ENCODE measurements around the gene DCAF8L2.
"Not testable (repeated sequence)": the region's sequence is repeated elsewhere in the genome, so short reads cannot be mapped to it uniquely, and the experiment has no call there.

DCAF8L2 gene

DNA sequence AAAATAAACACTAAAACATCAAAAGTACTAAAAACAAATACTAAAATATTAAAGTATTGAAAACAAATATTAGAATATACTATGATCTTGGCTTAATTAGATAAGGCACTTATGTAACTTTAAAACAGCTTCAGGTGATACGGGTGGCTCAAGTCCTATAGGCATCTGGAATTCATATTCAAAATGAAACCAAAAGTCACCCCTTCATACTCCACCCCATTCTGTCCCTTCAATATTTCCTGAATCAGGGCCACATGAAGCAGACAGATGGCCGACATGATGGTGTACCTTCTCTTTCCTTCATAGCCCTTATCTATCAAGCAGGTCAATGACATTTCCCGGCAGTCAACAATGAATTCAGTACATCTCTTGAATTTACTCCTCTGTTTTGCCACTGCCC, 145.8 kb downstream of the DCAF8L2 start:
- Histone ChIP-seq H3K36me3 (ENCODE audit: control insufficient read depth in 1 of 2, insufficient read depth in 2 of 2, low read length in 2 of 2) (no peaks in the 10 kb centered on the region), H3K4me3 (ENCODE audit: low read depth in 1 of 2, low read length in 2 of 2) (no peak overlapping the region), H3K9ac (ENCODE audit: low read depth in 1 of 2, low read length in 2 of 2) (no peak overlapping the region), H3K9me3 (ENCODE audit: control insufficient read depth in 1 of 2, low read length in 2 of 2) (no peaks in the 10 kb centered on the region), H3K27me3 (ENCODE audit: control insufficient read depth in 1 of 2, insufficient read depth in 2 of 2, low read length in 2 of 2) (no peaks in the 10 kb centered on the region), H3K4me1 (ENCODE audit: control insufficient read depth in 1 of 2, insufficient read depth in 2 of 2, low read length in 2 of 2) (no peaks in the 10 kb centered on the region), H3K27ac (ENCODE audit: low read depth, low read length) (no peak overlapping the region)

GRCh38 chrX:27740933-27741332, 150.8 kb downstream of the DCAF8L2 start:
- H3K4me3 ChIP-seq (ENCODE audit: low read depth in 1 of 2, low read length in 2 of 2): no peak overlapping the region
- no peaks in the 10 kb centered on the region for H3K9me3 ChIP-seq (ENCODE audit: control insufficient read depth in 1 of 2, low read length in 2 of 2)
- no peaks in the 10 kb centered on the region for H3K36me3 ChIP-seq (ENCODE audit: control insufficient read depth in 1 of 2, insufficient read depth in 2 of 2, low read length in 2 of 2)
- H3K27ac ChIP-seq (ENCODE audit: low read depth, low read length): no peak overlapping the region
- no peaks in the 10 kb centered on the region for H3K27me3 ChIP-seq (ENCODE audit: control insufficient read depth in 1 of 2, insufficient read depth in 2 of 2, low read length in 2 of 2)
- H3K4me1 ChIP-seq (ENCODE audit: control insufficient read depth in 1 of 2, insufficient read depth in 2 of 2, low read length in 2 of 2): no peaks in the 10 kb centered on the region
- H3K9ac ChIP-seq (ENCODE audit: low read depth in 1 of 2, low read length in 2 of 2): no peak overlapping the region

GRCh38 chrX:27743521-27743920, 153.4 kb downstream of the DCAF8L2 start:
- not testable (repeated sequence) for H3K27me3 ChIP-seq (ENCODE audit: control insufficient read depth in 1 of 2, insufficient read depth in 2 of 2, low read length in 2 of 2); H3K4me1 ChIP-seq (ENCODE audit: control insufficient read depth in 1 of 2, insufficient read depth in 2 of 2, low read length in 2 of 2); H3K27ac ChIP-seq (ENCODE audit: low read depth, low read length); H3K4me3 ChIP-seq (ENCODE audit: low read depth in 1 of 2, low read length in 2 of 2); H3K36me3 ChIP-seq (ENCODE audit: control insufficient read depth in 1 of 2, insufficient read depth in 2 of 2, low read length in 2 of 2); H3K9ac ChIP-seq (ENCODE audit: low read depth in 1 of 2, low read length in 2 of 2); H3K9me3 ChIP-seq (ENCODE audit: control insufficient read depth in 1 of 2, low read length in 2 of 2)

- no peak overlapping the region for H3K9ac ChIP-seq (ENCODE audit: low read depth in 1 of 2, low read length in 2 of 2)
- H3K9me3 ChIP-seq (ENCODE audit: control insufficient read depth in 1 of 2, low read length in 2 of 2): no peaks in the 10 kb centered on the region
- H3K27ac ChIP-seq (ENCODE audit: low read depth, low read length): no peak overlapping the region
- no peaks in the 10 kb centered on the region for H3K27me3 ChIP-seq (ENCODE audit: control insufficient read depth in 1 of 2, insufficient read depth in 2 of 2, low read length in 2 of 2)
- no peak overlapping the region for H3K4me3 ChIP-seq (ENCODE audit: low read depth in 1 of 2, low read length in 2 of 2)
- H3K4me1 ChIP-seq (ENCODE audit: control insufficient read depth in 1 of 2, insufficient read depth in 2 of 2, low read length in 2 of 2): no peaks in the 10 kb centered on the region
- no peaks in the 10 kb centered on the region for H3K36me3 ChIP-seq (ENCODE audit: control insufficient read depth in 1 of 2, insufficient read depth in 2 of 2, low read length in 2 of 2)
These were observed 156.4 kb downstream of the DCAF8L2 start for GRCh38 chrX:27746516-27746915.

DNA sequence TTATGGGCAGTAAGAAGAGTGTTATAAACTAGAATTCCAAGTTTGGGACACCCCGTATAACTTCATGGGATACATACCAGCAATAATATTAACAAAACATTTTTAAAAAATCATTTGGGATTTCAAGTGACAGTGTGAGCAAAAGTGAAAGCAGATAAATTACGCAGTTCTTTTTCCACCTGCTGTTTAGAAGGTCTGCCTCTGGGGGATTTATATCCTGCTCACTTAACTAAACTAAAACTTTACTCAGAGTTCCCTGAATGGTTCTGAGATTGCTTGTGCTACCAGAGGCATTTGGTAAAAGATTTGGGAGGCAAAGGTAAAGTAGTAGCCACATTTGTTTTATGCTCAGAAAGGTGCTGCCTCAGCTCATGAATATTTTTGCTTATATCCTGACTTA, 160.2 kb downstream of the DCAF8L2 start:
- H3K4me3 ChIP-seq (ENCODE audit: low read depth in 1 of 2, low read length in 2 of 2); H3K27ac ChIP-seq (ENCODE audit: low read depth, low read length); H3K4me1 ChIP-seq (ENCODE audit: control insufficient read depth in 1 of 2, insufficient read depth in 2 of 2, low read length in 2 of 2); H3K27me3 ChIP-seq (ENCODE audit: control insufficient read depth in 1 of 2, insufficient read depth in 2 of 2, low read length in 2 of 2); H3K36me3 ChIP-seq (ENCODE audit: control insufficient read depth in 1 of 2, insufficient read depth in 2 of 2, low read length in 2 of 2); H3K9me3 ChIP-seq (ENCODE audit: control insufficient read depth in 1 of 2, low read length in 2 of 2); H3K9ac ChIP-seq (ENCODE audit: low read depth in 1 of 2, low read length in 2 of 2): not testable (repeated sequence)

DNA sequence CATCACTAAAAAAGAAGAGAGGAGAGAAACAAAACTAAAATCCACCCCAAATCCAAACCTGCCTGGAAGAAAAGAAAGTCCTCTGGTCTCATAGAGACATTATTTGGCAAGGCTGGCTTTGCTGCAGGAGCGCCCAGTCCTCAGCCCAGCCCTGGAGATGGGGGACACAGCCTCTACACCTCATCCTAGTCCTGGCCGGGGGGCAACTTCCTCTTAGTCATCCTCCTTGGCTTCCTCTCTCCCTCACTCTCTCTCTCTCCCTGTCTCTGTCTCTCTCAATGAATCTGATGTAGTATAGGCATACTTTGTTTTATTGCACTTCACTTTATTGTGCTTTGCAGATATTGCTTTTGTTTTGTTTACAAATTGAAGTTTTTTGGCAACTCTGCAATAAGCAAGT, 161.8 kb downstream of the DCAF8L2 start:
- no peaks in the 10 kb centered on the region for H3K4me1 ChIP-seq (ENCODE audit: control insufficient read depth in 1 of 2, insufficient read depth in 2 of 2, low read length in 2 of 2)
- no peaks in the 10 kb centered on the region for H3K27me3 ChIP-seq (ENCODE audit: control insufficient read depth in 1 of 2, insufficient read depth in 2 of 2, low read length in 2 of 2)
- no peaks in the 10 kb centered on the region for H3K36me3 ChIP-seq (ENCODE audit: control insufficient read depth in 1 of 2, insufficient read depth in 2 of 2, low read length in 2 of 2)
- no peak overlapping the region for H3K27ac ChIP-seq (ENCODE audit: low read depth, low read length)
- H3K9me3 ChIP-seq (ENCODE audit: control insufficient read depth in 1 of 2, low read length in 2 of 2): no peaks in the 10 kb centered on the region
- H3K9ac ChIP-seq (ENCODE audit: low read depth in 1 of 2, low read length in 2 of 2): no peak overlapping the region
- H3K4me3 ChIP-seq (ENCODE audit: low read depth in 1 of 2, low read length in 2 of 2): no peak overlapping the region

DNA sequence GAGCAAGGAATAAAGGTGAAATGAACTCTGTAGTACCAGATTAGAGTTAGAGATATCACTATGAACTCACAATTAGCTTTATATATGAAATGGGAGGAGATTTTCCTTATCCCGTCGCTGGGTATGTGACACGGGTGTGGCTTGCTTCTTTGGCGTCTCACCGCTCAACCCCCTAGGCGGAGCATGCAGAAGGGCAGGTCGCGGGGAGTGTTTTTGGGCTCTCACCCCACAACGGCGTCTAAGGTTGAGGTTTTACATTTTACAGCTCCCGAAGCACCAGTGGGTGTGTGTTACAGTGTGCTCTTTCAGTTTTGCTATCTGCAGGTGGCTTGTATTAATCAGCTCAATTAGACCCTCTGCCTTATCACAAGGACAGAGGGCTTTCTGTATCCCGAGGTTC, 175.6 kb downstream of the DCAF8L2 start:
- H3K4me1 ChIP-seq (ENCODE audit: control insufficient read depth in 1 of 2, insufficient read depth in 2 of 2, low read length in 2 of 2): no peaks in the 10 kb centered on the region
- H3K27me3 ChIP-seq (ENCODE audit: control insufficient read depth in 1 of 2, insufficient read depth in 2 of 2, low read length in 2 of 2): no peaks in the 10 kb centered on the region
- no peak overlapping the region for H3K4me3 ChIP-seq (ENCODE audit: low read depth in 1 of 2, low read length in 2 of 2)
- H3K36me3 ChIP-seq (ENCODE audit: control insufficient read depth in 1 of 2, insufficient read depth in 2 of 2, low read length in 2 of 2): no peaks in the 10 kb centered on the region
- H3K9me3 ChIP-seq (ENCODE audit: control insufficient read depth in 1 of 2, low read length in 2 of 2): no peaks in the 10 kb centered on the region
- H3K27ac ChIP-seq (ENCODE audit: low read depth, low read length): no peak overlapping the region
- no peak overlapping the region for H3K9ac ChIP-seq (ENCODE audit: low read depth in 1 of 2, low read length in 2 of 2)

DNA sequence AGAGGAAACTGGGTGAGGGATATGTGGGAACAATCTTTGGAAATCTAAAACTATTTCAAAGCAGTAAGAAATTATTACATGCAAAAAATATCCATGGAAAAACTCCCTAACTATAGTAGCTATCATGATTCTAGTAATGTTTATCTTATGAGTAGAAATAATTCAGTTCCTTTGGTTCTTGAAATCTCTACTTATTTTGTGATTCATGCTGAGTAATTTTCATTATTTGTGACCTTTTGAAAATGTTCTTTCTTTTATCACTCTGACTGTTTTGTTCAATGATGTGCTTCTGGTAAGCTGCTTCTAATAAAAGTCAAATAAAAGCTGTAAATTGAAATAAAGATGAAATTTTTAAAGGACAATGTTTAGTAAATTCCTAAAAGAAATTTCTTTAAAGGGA, 177.2 kb downstream of the DCAF8L2 start:
- no peaks in the 10 kb centered on the region for H3K4me1 ChIP-seq (ENCODE audit: control insufficient read depth in 1 of 2, insufficient read depth in 2 of 2, low read length in 2 of 2)
- H3K9ac ChIP-seq (ENCODE audit: low read depth in 1 of 2, low read length in 2 of 2): no peak overlapping the region
- H3K36me3 ChIP-seq (ENCODE audit: control insufficient read depth in 1 of 2, insufficient read depth in 2 of 2, low read length in 2 of 2): no peaks in the 10 kb centered on the region
- no peak overlapping the region for H3K4me3 ChIP-seq (ENCODE audit: low read depth in 1 of 2, low read length in 2 of 2)
- H3K27me3 ChIP-seq (ENCODE audit: control insufficient read depth in 1 of 2, insufficient read depth in 2 of 2, low read length in 2 of 2): no peaks in the 10 kb centered on the region
- H3K9me3 ChIP-seq (ENCODE audit: control insufficient read depth in 1 of 2, low read length in 2 of 2): no peaks in the 10 kb centered on the region
- no peak overlapping the region for H3K27ac ChIP-seq (ENCODE audit: low read depth, low read length)

GRCh38 chrX:27775984-27776383, 185.8 kb downstream of the DCAF8L2 start:
- Histone ChIP-seq H3K36me3 (ENCODE audit: control insufficient read depth in 1 of 2, insufficient read depth in 2 of 2, low read length in 2 of 2) (no peaks in the 10 kb centered on the region), H3K27me3 (ENCODE audit: control insufficient read depth in 1 of 2, insufficient read depth in 2 of 2, low read length in 2 of 2) (no peaks in the 10 kb centered on the region), H3K9ac (ENCODE audit: low read depth in 1 of 2, low read length in 2 of 2) (no peak overlapping the region), H3K27ac (ENCODE audit: low read depth, low read length) (no peak overlapping the region), H3K4me3 (ENCODE audit: low read depth in 1 of 2, low read length in 2 of 2) (no peak overlapping the region), H3K4me1 (ENCODE audit: control insufficient read depth in 1 of 2, insufficient read depth in 2 of 2, low read length in 2 of 2) (no peaks in the 10 kb centered on the region), H3K9me3 (ENCODE audit: control insufficient read depth in 1 of 2, low read length in 2 of 2) (no peaks in the 10 kb centered on the region)

- H3K9me3 ChIP-seq (ENCODE audit: control insufficient read depth in 1 of 2, low read length in 2 of 2): no peaks in the 10 kb centered on the region
These were observed 206.6 kb downstream of the DCAF8L2 start for GRCh38 chrX:27796640-27797257.

GRCh38 chrX:27797575-27797974, 207.4 kb downstream of the DCAF8L2 start:
- no peaks in the 10 kb centered on the region for H3K27me3 ChIP-seq (ENCODE audit: control insufficient read depth in 1 of 2, insufficient read depth in 2 of 2, low read length in 2 of 2)
- no peaks in the 10 kb centered on the region for H3K4me1 ChIP-seq (ENCODE audit: control insufficient read depth in 1 of 2, insufficient read depth in 2 of 2, low read length in 2 of 2)
- H3K9me3 ChIP-seq (ENCODE audit: control insufficient read depth in 1 of 2, low read length in 2 of 2): no peaks in the 10 kb centered on the region
- no peak overlapping the region for H3K27ac ChIP-seq (ENCODE audit: low read depth, low read length)
- no peak overlapping the region for H3K9ac ChIP-seq (ENCODE audit: low read depth in 1 of 2, low read length in 2 of 2)
- no peaks in the 10 kb centered on the region for H3K36me3 ChIP-seq (ENCODE audit: control insufficient read depth in 1 of 2, insufficient read depth in 2 of 2, low read length in 2 of 2)
- H3K4me3 ChIP-seq (ENCODE audit: low read depth in 1 of 2, low read length in 2 of 2): no peak overlapping the region

More at GRCh38 chrX:27796640-27797257, 206.6 kb downstream of the DCAF8L2 start:
- no peak overlapping the region for H3K9ac ChIP-seq (ENCODE audit: low read depth in 1 of 2, low read length in 2 of 2)
- H3K27ac ChIP-seq (ENCODE audit: low read depth, low read length): no peak overlapping the region
- no peak overlapping the region for H3K4me3 ChIP-seq (ENCODE audit: low read depth in 1 of 2, low read length in 2 of 2)
- H3K27me3 ChIP-seq (ENCODE audit: control insufficient read depth in 1 of 2, insufficient read depth in 2 of 2, low read length in 2 of 2): no peaks in the 10 kb centered on the region
- no peaks in the 10 kb centered on the region for H3K36me3 ChIP-seq (ENCODE audit: control insufficient read depth in 1 of 2, insufficient read depth in 2 of 2, low read length in 2 of 2)
- no peaks in the 10 kb centered on the region for H3K4me1 ChIP-seq (ENCODE audit: control insufficient read depth in 1 of 2, insufficient read depth in 2 of 2, low read length in 2 of 2)

All from duodenal mucosa (tissue), 2 donors.